Keratinocyte (primary cell): ENCODE results near the gene RAB11FIP4.

Experiments
- CTCF ChIP-seq, 3 experiments: IDR thresholded peaks in 1 of 3; conservative IDR thresholded peaks in 1 of 3; optimal IDR thresholded peaks in 1 of 3; 2 replicates in 2 of 3; 3 replicates in 1 of 3; pipeline versions ENCODE3 to v1.5.1; 2011; ENCODE audit warnings: low read length in 3 of 3, mild to moderate bottlenecking in 3 of 3, moderate library complexity in 2 of 3, control low read depth in 1 of 3, inconsistent platforms in 1 of 3; ENCODE audit not compliant: insufficient read depth in 2 of 3; ENCODE audit errors: extremely low read depth in 1 of 3
- EZH2 ChIP-seq: IDR thresholded peaks from one replicate; pipeline ENCODE4 v1.6.1; 2012; ENCODE audit warnings: inconsistent platforms, mild to moderate bottlenecking, low read length, moderate library complexity

- no peak for TF ChIP-seq CTCF (optimal IDR thresholded peaks at IDR 0.05 in 1 of 3, IDR thresholded peaks at IDR 0.05 in 1 of 3, conservative IDR thresholded peaks at IDR 0.05 in 1 of 3; ENCODE audit: extremely low read depth in 1 of 3, insufficient read depth in 2 of 3, low read length in 3 of 3)
- no peak for TF ChIP-seq EZH2
Measured at GRCh38 chr17:31532081-31532480, 140.6 kb downstream of the RAB11FIP4 start.
